Thyroid gland (tissue), 4 donors: Measurements from ENCODE around the gene HSF4. TPM values are rescaled to one million over a fixed set of nuclear protein-coding genes. Genes with fewer than 3 reads are reported as not detected.
A peak's percentile ranks its signal among the peaks of the same experiment; 100 is the strongest.

Source experiments
- DNase-seq, 2 donors: peaks; one replicate each; pipeline ENCODE4 v3.0.0-alpha.2; 2019
- H3K27ac ChIP-seq, 3 donors: fragments of 200-600 bp; sonication (generic); 1 replicate in 2 of 3; 2 replicates in 1 of 3; pipeline ENCODE4 v1.5.1; 2016 to 2019; ENCODE audit warnings: mild to moderate bottlenecking in 1 of 3, moderate library complexity in 1 of 3
- H3K27me3 ChIP-seq: fragments of 200-600 bp; sonication (generic); one replicate; pipeline ENCODE4 v1.5.1; 2019
- H3K36me3 ChIP-seq, 2 donors: fragments of 200-600 bp; sonication (generic); one replicate each; pipeline ENCODE4 v1.5.1; 2016 to 2019
- H3K4me1 ChIP-seq, 2 donors: fragments of 200-600 bp; sonication (generic); one replicate each; pipeline ENCODE4 v1.5.1; 2017 to 2019
- H3K4me3 ChIP-seq, 3 donors: fragments of 200-600 bp; sonication (generic); replicated peaks in 1 of 3; 1 replicate in 2 of 3; 2 replicates in 1 of 3; pipeline ENCODE4 v1.5.1; 2016; ENCODE audit warnings: mild to moderate bottlenecking in 1 of 3
- H3K9me3 ChIP-seq: fragments of 200-600 bp; sonication (generic); one replicate; pipeline ENCODE4 v1.5.1; 2017
- CTCF ChIP-seq, 6 experiments: fragments of 200-600 bp in 3 of 6; fragments of 450-650 bp in 3 of 6; sonication (generic) in 3 of 6; IDR thresholded peaks; one replicate each; pipeline ENCODE4 v1.5.1; 2016 to 2019; ENCODE audit warnings: antibody characterized with exemption in 6 of 6, mild to moderate bottlenecking in 2 of 6, inconsistent platforms in 1 of 6, moderate library complexity in 1 of 6
- POLR2A ChIP-seq, 2 donors: fragments of 450-650 bp; IDR thresholded peaks; one replicate each; pipeline ENCODE4 v1.6.1; 2017; ENCODE audit warnings: antibody characterized with exemption in 2 of 2, mild to moderate bottlenecking in 2 of 2, moderate library complexity in 1 of 2
- WGBS, 2 donors: methylation state at CpG; one replicate each; pipeline ENCODE4 v1.1.5; 2017; 5-methylcytosine and 5-hydroxymethylcytosine counted together
- intact Hi-C: fragments of 100-400 bp; cut with DNase I; formaldehyde crosslinking; loops from one replicate; pipeline ENCODE4 v1.15.1; 2023
- total RNA-seq, 4 donors: library from RNA; depleted of rRNA; stranded (reverse); fragments of >200 nt; gene quantifications; one replicate each; pipeline ENCODE4 v1.2.3, GENCODE V29; 2016

Gene HSF4
- total RNA-seq, 4 donors from 2014 or later, result 17.3 to 52.5 (median 36.6) TPM

GRCh38 chr16:67163164-67163998 is 1.2 kb upstream of the HSF4 start:
- H3K9me3 ChIP-seq, result no peaks in the 10 kb centered on the region
- no peaks in the 10 kb centered on the region for H3K36me3 ChIP-seq
- no peaks in the 10 kb centered on the region for H3K27me3 ChIP-seq
- 2 to 4% methylated on average over 8 to 52 of the region's 99 CpGs for WGBS, 2 donors
- peaks cover 46 to 51% of the 10 kb centered on the region in 2 donors for H3K4me1 ChIP-seq
- H3K27ac ChIP-seq, result peak overlapping the region in 2 of 3 donors; percentile 23 to 80
- H3K4me3 ChIP-seq, result peak overlapping the region in 1 of 3 donors; percentile 36
- peak in 1 of 6 experiments; percentile 16 for TF ChIP-seq CTCF (IDR thresholded peaks at IDR 0.05)
- TF ChIP-seq POLR2A (IDR thresholded peaks at IDR 0.05), result peak in 1 of 2 donors; percentile 47
- intact Hi-C loops, result no loop called here
- DNase-seq, result peak; percentile 84 to 85

- DNase-seq, result peak; percentile 49 to 50
- peaks cover 39 to 44% of the 10 kb centered on the region in 2 donors for H3K4me1 ChIP-seq
- TF ChIP-seq CTCF (IDR thresholded peaks at IDR 0.05) (no peak), POLR2A (IDR thresholded peaks at IDR 0.05) (no peak)
- 1 to 2% methylated on average over 12 to 20 of the region's 34 CpGs for WGBS, 2 donors
- intact Hi-C loops, result no loop called here
- peak overlapping the region in 2 of 3 donors; percentile 23 to 80 for H3K27ac ChIP-seq
- no peaks in the 10 kb centered on the region for H3K27me3 ChIP-seq
- H3K36me3 ChIP-seq, result no peaks in the 10 kb centered on the region
- H3K4me3 ChIP-seq, result peak overlapping the region in 1 of 3 donors; percentile 36
- H3K9me3 ChIP-seq, result no peaks in the 10 kb centered on the region
Measured at GRCh38 chr16:67163999-67164558, 466 bp upstream of the HSF4 start.

- peak overlapping the region in 1 of 3 donors; percentile 36 for H3K4me3 ChIP-seq
- TF ChIP-seq CTCF (IDR thresholded peaks at IDR 0.05) (no peak), POLR2A (IDR thresholded peaks at IDR 0.05) (no peak)
- peaks cover 47 to 53% of the 10 kb centered on the region in 2 donors for H3K4me1 ChIP-seq
Measured at GRCh38 chr16:67165121-67166078, 855 bp downstream of the HSF4 start.

GRCh38 chr16:67166110-67166547 is 1.6 kb downstream of the HSF4 start:
- WGBS, 2 donors, result 62 to 70% methylated on average over 11 to 15 of the region's 18 CpGs

More at GRCh38 chr16:67165121-67166078, 855 bp downstream of the HSF4 start:
- Histone ChIP-seq H3K27ac (peak overlapping the region in 1 of 3 donors; percentile 70), H3K9me3 (no peaks in the 10 kb centered on the region), H3K27me3 (no peaks in the 10 kb centered on the region), H3K36me3 (no peaks in the 10 kb centered on the region)
- 21 to 24% methylated on average over 24 to 35 of the region's 85 CpGs for WGBS, 2 donors
- peak; percentile 29 to 30 for DNase-seq
- intact Hi-C loops, result no loop called here

More at GRCh38 chr16:67166110-67166547, 1.6 kb downstream of the HSF4 start:
- intact Hi-C loops, result no loop called here
- Histone ChIP-seq H3K9me3 (no peaks in the 10 kb centered on the region), H3K36me3 (no peaks in the 10 kb centered on the region), H3K27ac (no peak overlapping the region), H3K4me3 (no peak overlapping the region), H3K4me1 (peaks cover 49 to 57% of the 10 kb centered on the region in 2 donors), H3K27me3 (no peaks in the 10 kb centered on the region)
- DNase-seq, result no peak
- TF ChIP-seq CTCF (IDR thresholded peaks at IDR 0.05) (no peak), POLR2A (IDR thresholded peaks at IDR 0.05) (no peak)
